GM21447 (cell line): ENCODE results near the gene EPM2A.

ENCODE experiments used
- ATAC-seq: cut with Tn5 transposase; IDR thresholded peaks from one replicate; pipeline ENCODE4 v1.9.1; 2021; ENCODE audit not compliant: unreplicated experiment

EPM2A gene

GRCh38 chr6:145685932-145686331, 49.4 kb downstream of the EPM2A start:
- no peak for ATAC-seq

GRCh38 chr6:145681965-145682364, 53.4 kb downstream of the EPM2A start:
- ATAC-seq: no peak

- ATAC-seq: no peak
These were observed 61.8 kb downstream of the EPM2A start for GRCh38 chr6:145673504-145673903.

- ATAC-seq: no peak
These were observed 65.0 kb downstream of the EPM2A start for GRCh38 chr6:145670311-145670710.

GRCh38 chr6:145669627-145670034, 65.7 kb downstream of the EPM2A start:
- no peak for ATAC-seq

- ATAC-seq: no peak
These were observed 66.5 kb downstream of the EPM2A start for GRCh38 chr6:145668844-145669243.

- ATAC-seq: no peak
These were observed 74.6 kb downstream of the EPM2A start for GRCh38 chr6:145660676-145661075.

GRCh38 chr6:145656128-145656527, 79.2 kb downstream of the EPM2A start:
- no peak for ATAC-seq

GRCh38 chr6:145652572-145652971, 82.7 kb downstream of the EPM2A start:
- ATAC-seq: no peak

- no peak for ATAC-seq
These were observed 83.3 kb downstream of the EPM2A start for GRCh38 chr6:145651988-145652387.

- ATAC-seq: no peak
These were observed 87.2 kb downstream of the EPM2A start for GRCh38 chr6:145648149-145648548.

GRCh38 chr6:145647602-145648001, 87.7 kb downstream of the EPM2A start:
- ATAC-seq: no peak

GRCh38 chr6:145643760-145644159, 91.6 kb downstream of the EPM2A start:
- ATAC-seq: no peak

- ATAC-seq: peak; percentile 94
These were observed 101.2 kb downstream of the EPM2A start for GRCh38 chr6:145633981-145634627.

GRCh38 chr6:145632971-145633370, 102.3 kb downstream of the EPM2A start:
- ATAC-seq: no peak

GRCh38 chr6:145631374-145631773, 103.9 kb downstream of the EPM2A start:
- no peak for ATAC-seq

GRCh38 chr6:145630598-145630997, 104.7 kb downstream of the EPM2A start:
- no peak for ATAC-seq

- ATAC-seq: no peak
These were observed 105.8 kb downstream of the EPM2A start for GRCh38 chr6:145629478-145629877.

- no peak for ATAC-seq
These were observed 107.9 kb downstream of the EPM2A start for GRCh38 chr6:145627451-145627850.

- no peak for ATAC-seq
These were observed 108.5 kb downstream of the EPM2A start for GRCh38 chr6:145626857-145627256.

- ATAC-seq: no peak
These were observed 112.1 kb downstream of the EPM2A start for GRCh38 chr6:145623231-145623630.

GRCh38 chr6:145621776-145622175, 113.5 kb downstream of the EPM2A start:
- peak; percentile 75 for ATAC-seq

- ATAC-seq: no peak
These were observed 115.2 kb downstream of the EPM2A start for GRCh38 chr6:145620088-145620487.
